NCI-H1436 treated with DMSO at 0.1 percent for 48 hours (cell line): ENCODE results near the gene PPP3R1.

Experiments
- DNase-seq: peaks from one replicate; lab custom pipeline; 2025; lab: John Stamatoyannopoulos, UW

Gene PPP3R1

GRCh38 chr2:68258851-68259250 lies 6.5 kb upstream of the PPP3R1 start:
- DNase-seq, result no peak

- no peak for DNase-seq
These were observed 3.7 kb upstream of the PPP3R1 start for GRCh38 chr2:68256093-68256450.

- DNase-seq, result no peak
These were observed 1.1 kb upstream of the PPP3R1 start for GRCh38 chr2:68253219-68254068.

- DNase-seq, result no peak
These were observed 405 bp downstream of the PPP3R1 start for GRCh38 chr2:68251855-68252399.

GRCh38 chr2:68251187-68251854 lies 1.0 kb downstream of the PPP3R1 start:
- DNase-seq, result peak; percentile 25

- DNase-seq, result no peak
These were observed 1.6 kb downstream of the PPP3R1 start for GRCh38 chr2:68250652-68251186.

GRCh38 chr2:68250196-68250595 lies 2.1 kb downstream of the PPP3R1 start:
- no peak for DNase-seq

GRCh38 chr2:68248806-68249205 lies 3.5 kb downstream of the PPP3R1 start:
- DNase-seq, result no peak

- DNase-seq, result no peak
These were observed 4.0 kb downstream of the PPP3R1 start for GRCh38 chr2:68248361-68248760.

GRCh38 chr2:68246396-68246795 lies 5.9 kb downstream of the PPP3R1 start:
- DNase-seq, result no peak

- no peak for DNase-seq
These were observed 6.7 kb downstream of the PPP3R1 start for GRCh38 chr2:68245672-68246071.

- no peak for DNase-seq
These were observed 7.3 kb downstream of the PPP3R1 start for GRCh38 chr2:68245066-68245465.

GRCh38 chr2:68244456-68244855 lies 7.9 kb downstream of the PPP3R1 start:
- DNase-seq, result no peak

GRCh38 chr2:68241732-68242131 lies 10.6 kb downstream of the PPP3R1 start:
- no peak for DNase-seq

GRCh38 chr2:68240446-68240845 lies 11.9 kb downstream of the PPP3R1 start:
- no peak for DNase-seq

GRCh38 chr2:68238955-68239822 lies 13.1 kb downstream of the PPP3R1 start:
- no peak for DNase-seq

- DNase-seq, result no peak
These were observed 14.3 kb downstream of the PPP3R1 start for GRCh38 chr2:68237976-68238580.

GRCh38 chr2:68237404-68237803 lies 14.9 kb downstream of the PPP3R1 start:
- DNase-seq, result no peak

GRCh38 chr2:68236876-68237275 lies 15.5 kb downstream of the PPP3R1 start:
- no peak for DNase-seq

- DNase-seq, result no peak
These were observed 16.1 kb downstream of the PPP3R1 start for GRCh38 chr2:68236103-68236734.

- DNase-seq, result no peak
These were observed 17.2 kb downstream of the PPP3R1 start for GRCh38 chr2:68235090-68235489.
